22Rv1 (cell line): ENCODE data around the gene PRSS53.

Source experiments
- H3K27ac ChIP-seq: fragments of 450-650 bp; 2 replicates; pipeline ENCODE4 v1.5.1; 2017
- CTCF ChIP-seq: fragments of 450-650 bp; IDR thresholded peaks from 2 replicates; pipeline ENCODE4 v1.5.1; 2017; ENCODE audit warnings: mild to moderate bottlenecking
- ZFX ChIP-seq: fragments of 450-650 bp; IDR thresholded peaks from 2 replicates; pipeline ENCODE4 v1.6.1; 2017; ENCODE audit warnings: antibody characterized with exemption, borderline replicate concordance

PRSS53 gene

GRCh38 chr16:31087971-31088370, 772 bp downstream of the PRSS53 start:
- H3K27ac ChIP-seq = no peak overlapping the region
- TF ChIP-seq CTCF (no peak), ZFX (no peak)

- H3K27ac ChIP-seq = peak overlapping the region; percentile 10; the same call in 1 of the 2 replicates
- TF ChIP-seq CTCF (no peak), ZFX (no peak)
Measured at GRCh38 chr16:31087481-31087880, 1.3 kb downstream of the PRSS53 start.

GRCh38 chr16:31086629-31086906, 2.2 kb downstream of the PRSS53 start:
- no peak for TF ChIP-seq ZFX
- no peak for TF ChIP-seq CTCF
- H3K27ac ChIP-seq = peak overlapping the region; percentile 10; the same call in 1 of the 2 replicates

- TF ChIP-seq CTCF = no peak
- no peak for TF ChIP-seq ZFX
- H3K27ac ChIP-seq = no peak overlapping the region; the same call in 1 of the 2 replicates
Measured at GRCh38 chr16:31085873-31086628, 2.7 kb downstream of the PRSS53 start.

- no peak for TF ChIP-seq CTCF
- no peak for TF ChIP-seq ZFX
- no peak overlapping the region for H3K27ac ChIP-seq
Measured at GRCh38 chr16:31085411-31085810, 3.3 kb downstream of the PRSS53 start.

GRCh38 chr16:31084584-31085302, 4.0 kb downstream of the PRSS53 start:
- TF ChIP-seq ZFX (no peak), CTCF (no peak)
- no peak overlapping the region for H3K27ac ChIP-seq

- no peak overlapping the region for H3K27ac ChIP-seq
- TF ChIP-seq ZFX (no peak), CTCF (no peak)
Measured at GRCh38 chr16:31083981-31084380, 4.8 kb downstream of the PRSS53 start.
